Kidney epithelial cell (primary cell): ENCODE data around the gene JPH3. TPM values are rescaled to one million over a fixed set of nuclear protein-coding genes. Genes with fewer than 3 reads are reported as not detected.
A peak's percentile ranks its signal among the peaks of the same experiment; 100 is the strongest.
"Not testable (repeated sequence)": the region's sequence is repeated elsewhere in the genome, so short reads cannot be mapped to it uniquely, and the experiment has no call there.

Experiments
- DNase-seq: peaks from one replicate; pipeline ENCODE4 v3.0.0-alpha.2; 2010; ENCODE audit warnings: low read depth
- H3K27me3 ChIP-seq: 2 replicates; pipeline ENCODE4 v1.6.0; 2011; ENCODE audit warnings: low read length; ENCODE audit not compliant: control insufficient read depth, insufficient read depth
- H3K36me3 ChIP-seq: 2 replicates; pipeline ENCODE4 v1.5.1; 2011; ENCODE audit warnings: low read length; ENCODE audit not compliant: control insufficient read depth, insufficient read depth
- H3K4me3 ChIP-seq: 2 replicates; pipeline ENCODE4 v1.5.1; 2011; ENCODE audit warnings: low read depth, mild to moderate bottlenecking, control low read depth, low read length
- CTCF ChIP-seq: IDR thresholded peaks from 2 replicates; pipeline ENCODE4 v1.5.1; 2011; ENCODE audit warnings: mild to moderate bottlenecking, moderate library complexity, low read length, control low read depth, inconsistent platforms; ENCODE audit not compliant: insufficient read depth, poor library complexity, severe bottlenecking
- total RNA-seq: library from RNA; depleted of rRNA; stranded (reverse); fragments of >200 nt; gene quantifications from 2 replicates; pipeline ENCODE4 v1.2.3, GENCODE V29; 2015

Gene JPH3
- total RNA-seq, 1 donor from 2014 or later: 2.1 TPM

DNA sequence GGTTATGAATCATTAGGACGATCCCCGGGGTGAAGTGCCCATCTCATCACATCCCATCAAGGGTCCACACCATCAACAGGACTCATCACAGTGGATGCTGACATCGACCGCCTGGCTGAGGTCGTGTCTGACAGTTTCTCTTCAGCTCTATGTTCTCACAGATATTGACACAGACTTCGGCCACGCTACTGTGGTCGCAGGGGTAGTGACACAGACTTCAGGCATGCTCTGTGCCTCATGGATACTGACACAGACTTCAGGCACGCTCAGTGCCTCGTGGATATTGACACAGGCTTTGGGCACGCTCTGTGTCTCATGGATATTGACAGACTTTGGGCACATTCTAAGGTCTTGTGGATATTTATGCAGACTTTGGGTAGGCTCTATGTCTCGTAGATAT lies 113.3 kb downstream of the JPH3 start:
- DNase-seq: no peak
- Histone ChIP-seq H3K27me3 (no peaks in the 10 kb centered on the region), H3K4me3 (no peak overlapping the region), H3K36me3 (no peaks in the 10 kb centered on the region)
- no peak for TF ChIP-seq CTCF

DNA sequence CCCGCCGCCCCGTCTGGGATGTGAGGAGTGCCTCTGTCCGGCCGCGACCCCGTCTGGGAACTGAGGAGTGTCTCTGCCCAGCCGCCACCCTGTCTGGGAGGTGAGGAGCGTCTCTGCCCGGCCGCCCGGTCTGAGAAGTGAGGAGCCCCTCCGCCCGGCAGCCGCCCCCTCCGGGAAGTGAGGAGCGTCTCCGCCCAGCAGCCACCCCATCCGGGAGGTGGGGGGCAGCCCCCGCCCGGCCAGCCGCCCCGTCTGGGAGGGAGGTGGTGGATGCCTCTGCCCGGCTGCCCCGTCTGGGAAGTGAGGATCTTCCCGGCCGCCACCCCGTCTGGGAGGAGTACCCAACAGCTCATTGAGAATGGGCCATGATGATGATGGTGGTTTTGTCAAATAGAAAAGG lies 116.5 kb downstream of the JPH3 start:
- H3K4me3 ChIP-seq, DNase-seq, H3K27me3 ChIP-seq, H3K36me3 ChIP-seq: not testable (repeated sequence)

DNA sequence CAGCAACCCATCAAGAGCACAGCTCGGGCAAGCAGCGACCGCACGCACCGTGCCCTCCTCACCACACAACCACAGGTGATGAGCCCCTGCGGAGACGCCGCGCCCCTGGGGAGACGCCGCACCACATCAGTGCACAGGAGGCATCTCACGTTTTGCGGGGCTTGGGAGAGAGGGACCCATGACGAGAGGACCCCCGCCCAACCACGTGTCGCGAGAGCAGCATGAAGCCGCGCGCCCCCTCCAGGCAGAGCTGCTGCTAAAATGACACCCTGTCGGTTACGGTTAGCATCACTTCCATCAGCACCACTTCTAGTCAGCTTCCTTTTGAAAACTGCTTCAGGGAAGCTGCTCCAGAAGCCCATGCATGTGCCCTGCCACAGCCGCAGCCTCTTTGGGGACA lies 118.1 kb downstream of the JPH3 start:
- Histone ChIP-seq H3K27me3 (no peaks in the 10 kb centered on the region), H3K36me3 (peaks cover 1% of the 10 kb centered on the region), H3K4me3 (no peak overlapping the region)
- no peak for DNase-seq
- TF ChIP-seq CTCF: no peak

DNA sequence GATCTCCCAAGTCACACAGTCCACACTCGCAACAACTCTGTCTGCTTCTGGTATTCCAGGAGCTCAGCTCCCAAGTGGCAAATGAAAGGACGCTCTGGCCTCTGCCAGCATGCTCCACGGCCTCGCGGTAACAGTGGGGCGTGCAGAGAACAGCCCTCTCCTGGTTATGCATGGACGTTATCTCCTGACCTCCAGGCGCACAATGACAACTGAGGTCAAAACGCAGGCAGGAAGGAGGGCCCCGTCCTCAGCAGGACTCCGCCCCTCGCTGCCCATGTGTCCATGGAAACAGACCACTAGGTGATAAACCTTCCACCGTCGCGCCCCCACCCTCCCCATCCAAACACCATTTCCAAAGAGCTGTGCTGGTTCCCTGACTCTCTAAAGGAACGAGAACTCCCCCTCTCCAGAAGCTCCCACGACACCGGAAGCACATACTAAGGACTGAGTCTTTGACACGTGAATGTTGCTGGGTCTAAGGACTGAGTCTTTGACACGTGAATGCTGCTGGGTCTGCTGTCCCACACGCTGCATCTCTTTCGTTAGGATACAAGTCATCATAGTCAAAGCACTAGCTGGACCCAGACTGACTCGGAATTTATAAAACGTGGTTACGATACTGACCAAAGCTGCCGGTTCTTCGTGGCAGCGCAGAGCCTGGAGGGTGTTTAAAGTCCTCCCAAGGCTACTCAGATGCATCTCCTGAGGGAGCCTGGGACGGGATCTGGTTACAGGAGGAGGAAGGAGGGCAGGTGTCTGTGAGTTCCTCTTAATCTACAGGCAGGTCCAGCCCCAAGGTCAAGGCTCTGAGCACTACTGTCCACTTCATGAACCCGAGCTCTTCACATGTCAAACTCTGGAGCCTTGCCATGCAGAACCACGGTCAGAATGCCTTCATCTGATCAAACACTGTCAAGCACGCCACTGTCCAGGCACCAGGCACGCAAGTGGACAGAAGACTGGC lies 119.6 kb downstream of the JPH3 start:
- no peak overlapping the region for H3K4me3 ChIP-seq
- H3K27me3 ChIP-seq: no peaks in the 10 kb centered on the region
- TF ChIP-seq CTCF: no peak
- no peak for DNase-seq
- peaks cover 1% of the 10 kb centered on the region for H3K36me3 ChIP-seq

DNA sequence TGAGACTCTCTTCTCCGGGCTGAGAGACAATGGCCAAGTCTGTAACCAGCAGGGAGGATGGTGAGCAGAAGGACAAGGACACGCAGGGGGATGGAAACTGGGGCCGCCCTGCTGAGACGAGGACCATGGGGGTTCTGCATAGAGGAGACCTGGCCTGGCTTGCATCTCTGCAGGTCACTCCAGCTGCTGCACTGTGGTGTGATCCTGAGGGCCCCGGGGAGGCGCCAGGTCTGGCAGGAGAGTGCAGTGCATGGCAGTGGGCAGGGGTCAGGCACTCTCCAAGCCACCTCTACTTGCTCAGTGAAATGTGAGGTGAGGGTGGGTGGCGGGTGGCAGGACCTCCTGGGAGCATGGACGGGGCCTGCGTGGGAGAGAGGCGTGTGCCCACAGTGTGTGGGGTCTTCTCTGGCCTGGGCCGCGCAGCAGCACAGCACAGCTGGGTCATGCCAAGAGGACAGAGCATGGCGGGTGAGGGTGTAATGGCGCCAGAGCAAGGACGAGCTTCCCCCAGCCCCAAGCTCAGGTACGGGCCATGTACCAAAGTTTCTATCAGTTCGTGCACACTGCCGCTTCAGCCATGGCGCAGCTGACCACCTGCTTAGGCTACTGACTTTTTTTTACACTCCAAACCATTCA lies 120.4 kb downstream of the JPH3 start:
- peaks cover 1% of the 10 kb centered on the region for H3K36me3 ChIP-seq
- no peak for TF ChIP-seq CTCF
- H3K27me3 ChIP-seq: no peaks in the 10 kb centered on the region
- DNase-seq: no peak
- H3K4me3 ChIP-seq: no peak overlapping the region

DNA sequence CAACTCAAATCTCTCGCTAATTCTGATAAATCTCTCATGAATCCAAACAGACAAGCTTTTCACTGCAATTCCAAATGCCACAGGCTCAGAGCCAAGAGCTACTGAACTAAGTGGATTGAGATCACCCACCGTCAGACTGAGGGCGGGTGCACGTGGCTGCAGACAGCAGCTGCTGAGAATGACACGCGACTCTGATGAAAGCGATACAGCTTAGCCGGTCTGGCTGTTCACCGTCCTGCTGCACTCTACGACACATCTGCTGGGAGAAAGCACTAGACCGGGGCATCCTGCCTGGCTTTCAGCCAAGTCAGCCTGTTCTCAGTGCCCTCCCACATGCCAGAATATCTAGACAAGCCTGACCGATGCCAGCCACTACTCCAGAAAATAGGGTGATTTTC lies 120.9 kb downstream of the JPH3 start:
- peak; percentile 98 for DNase-seq
- Histone ChIP-seq H3K36me3 (peaks cover 1% of the 10 kb centered on the region), H3K27me3 (no peaks in the 10 kb centered on the region), H3K4me3 (no peak overlapping the region)
- TF ChIP-seq CTCF: no peak
